Tibial nerve (tissue), 4 donors: ENCODE measurements around the gene KCTD16.

Experiments
- CTCF ChIP-seq, 5 experiments: fragments of 200-600 bp in 3 of 5; fragments of 450-650 bp in 2 of 5; sonication (generic) in 3 of 5; IDR thresholded peaks; one replicate each; pipeline ENCODE4 v1.5.1; 2016 to 2019; ENCODE audit warnings: antibody characterized with exemption in 5 of 5, mild to moderate bottlenecking in 3 of 5, moderate library complexity in 2 of 5
- EP300 ChIP-seq, 2 donors: sonication (generic); formaldehyde crosslinking; IDR thresholded peaks; one replicate each; pipeline ENCODE4 v1.6.1; 2017; ENCODE audit warnings: antibody characterized with exemption in 2 of 2, mild to moderate bottlenecking in 1 of 2
- POLR2A ChIP-seq, 2 donors: fragments of 450-650 bp; IDR thresholded peaks; one replicate each; pipeline ENCODE4 v1.6.1; 2017; ENCODE audit warnings: antibody characterized with exemption in 2 of 2, mild to moderate bottlenecking in 2 of 2, moderate library complexity in 2 of 2

GRCh38 chr5:144227363-144227999 lies 56.8 kb downstream of the KCTD16 start:
- TF ChIP-seq CTCF (IDR thresholded peaks at IDR 0.05) (no peak), POLR2A (IDR thresholded peaks at IDR 0.05) (no peak), EP300 (IDR thresholded peaks at IDR 0.05) (no peak)
